Endothelial cell of umbilical vein (primary cell): ENCODE measurements around the gene CYP4V2. TPM values are rescaled to one million over a fixed set of nuclear protein-coding genes. Genes with fewer than 3 reads are reported as not detected.

Source experiments
- BruUV-seq: library from RNA; stranded (reverse); fragments of 400-500 nt; replicated peaks from 2 replicates; lab custom pipeline; 2021; lab: Mats Ljungman, UMichigan
- CTCF ChIA-PET: fragments of 300-600, 350-600 bp; sonication (Branson Sonifier 250); formaldehyde crosslinking; loops from one replicate; lab custom pipeline; 2021; ENCODE audit warnings: antibody characterized with exemption, inconsistent platforms; lab: Charles Lee
- POLR2A ChIA-PET: fragments of 300-600, 350-600 bp; sonication (Branson Sonifier 250); formaldehyde crosslinking; loops from one replicate; lab custom pipeline; 2021; ENCODE audit warnings: antibody characterized with exemption, inconsistent platforms; lab: Charles Lee
- DNase-seq: peaks from one replicate; pipeline ENCODE4 v3.0.0-alpha.2; 2011; ENCODE audit warnings: low read depth, low spot score
- FAIRE-seq: peaks from 2 replicates; lab custom pipeline; 2011; peaks lifted over from hg19 to GRCh38; lab: Jason Lieb, UNC
- H2AFZ ChIP-seq: 2 replicates; pipeline ENCODE4 v1.6.0; 2012; ENCODE audit warnings: low read depth, low read length, control low read depth, inconsistent platforms
- H3K27ac ChIP-seq: 2 replicates; pipeline ENCODE4 v1.5.1; 2011; ENCODE audit warnings: low read depth, mild to moderate bottlenecking, control low read depth, low read length, moderate library complexity; ENCODE audit not compliant: insufficient read depth
- H3K27me3 ChIP-seq, 2 experiments: 2 replicates each; pipeline versions ENCODE4 v1.6.0 to v1.6.1; 2011; ENCODE audit warnings: low read length in 2 of 2, mixed read lengths in 1 of 2; ENCODE audit not compliant: control insufficient read depth in 2 of 2, insufficient read depth in 2 of 2
- H3K36me3 ChIP-seq, 2 experiments: 2 replicates in 1 of 2; 3 replicates in 1 of 2; pipeline ENCODE4 v1.5.1; 2011; ENCODE audit warnings: low read length in 2 of 2, mild to moderate bottlenecking in 1 of 2, moderate library complexity in 1 of 2; ENCODE audit not compliant: control insufficient read depth in 2 of 2, insufficient read depth in 2 of 2; ENCODE audit errors: extremely low read depth in 1 of 2
- H3K4me1 ChIP-seq: 3 replicates; pipeline ENCODE4 v1.5.1; 2011; ENCODE audit warnings: mild to moderate bottlenecking, low read length; ENCODE audit not compliant: control insufficient read depth, insufficient read depth; ENCODE audit errors: extremely low read depth
- H3K4me2 ChIP-seq: 2 replicates; pipeline ENCODE4 v1.6.1; 2011; ENCODE audit warnings: low read length, control low read depth, mixed read lengths; ENCODE audit not compliant: insufficient read depth
- H3K4me3 ChIP-seq, 3 experiments: fragments of 200-600 bp in 1 of 3; sonication (generic), shearing (Covaris generic) in 1 of 3; replicated peaks in 1 of 3; 2 replicates each; pipeline ENCODE4 v1.5.1; 2011 to 2016; ENCODE audit warnings: control low read depth in 3 of 3, low read length in 3 of 3, mild to moderate bottlenecking in 2 of 3, inconsistent platforms in 1 of 3, low read depth in 1 of 3, moderate library complexity in 1 of 3; ENCODE audit not compliant: insufficient read depth in 1 of 3
- H3K79me2 ChIP-seq: 2 replicates; pipeline ENCODE4 v1.6.0; 2012; ENCODE audit warnings: low read length, inconsistent platforms; ENCODE audit not compliant: control insufficient read depth, insufficient read depth
- H3K9ac ChIP-seq: replicated peaks from 2 replicates; pipeline ENCODE3; 2011; ENCODE audit warnings: low read length, control low read depth; ENCODE audit not compliant: insufficient read depth; ENCODE audit errors: extremely low read depth
- H3K9me1 ChIP-seq: replicated peaks from 3 replicates; pipeline ENCODE4 v1.6.0; 2011; ENCODE audit warnings: mild to moderate bottlenecking, low read length; ENCODE audit not compliant: control insufficient read depth, insufficient read depth; ENCODE audit errors: extremely low read depth
- H3K9me3 ChIP-seq: replicated peaks from 2 replicates; pipeline ENCODE4 v1.5.1; 2012; ENCODE audit warnings: low read length, inconsistent platforms; ENCODE audit not compliant: control insufficient read depth, insufficient read depth
- H4K20me1 ChIP-seq: replicated peaks from 2 replicates; pipeline ENCODE3; 2011; ENCODE audit warnings: mild to moderate bottlenecking, low read length; ENCODE audit not compliant: control insufficient read depth, insufficient read depth; ENCODE audit errors: extremely low read depth
- EZH2 ChIP-seq: IDR thresholded peaks from 2 replicates; pipeline ENCODE4 v1.6.1; 2012; ENCODE audit warnings: borderline replicate concordance, low read depth, mild to moderate bottlenecking, moderate library complexity, low read length, inconsistent platforms; ENCODE audit not compliant: severe bottlenecking
- FOS ChIP-seq: IDR thresholded peaks from 2 replicates; pipeline ENCODE4 v1.6.1; 2011; ENCODE audit warnings: mild to moderate bottlenecking, low read length, moderate library complexity, borderline replicate concordance; ENCODE audit not compliant: insufficient read depth
- GATA2 ChIP-seq: IDR thresholded peaks from 2 replicates; pipeline ENCODE4 v1.7.0; 2011; ENCODE audit warnings: low read depth, mild to moderate bottlenecking, moderate library complexity, mixed read lengths, low read length; ENCODE audit not compliant: insufficient read length, insufficient read depth
- JUN ChIP-seq: IDR thresholded peaks from 2 replicates; pipeline ENCODE4 v1.6.1; 2011; ENCODE audit warnings: borderline replicate concordance, low read depth; ENCODE audit not compliant: insufficient read length, insufficient read depth
- MYC ChIP-seq: IDR thresholded peaks from one replicate; pipeline ENCODE4 v1.6.1; 2011; ENCODE audit warnings: mild to moderate bottlenecking, low read depth, low read length
- POLR2A ChIP-seq: IDR thresholded peaks from 2 replicates; pipeline ENCODE4 v1.6.1; 2012; ENCODE audit warnings: low read depth, mild to moderate bottlenecking, control low read depth, low read length
- POLR2AphosphoS5 ChIP-seq: IDR thresholded peaks from 2 replicates; pipeline ENCODE4 v1.6.1; 2012; ENCODE audit warnings: low read depth, mild to moderate bottlenecking, control low read depth, low read length, moderate library complexity; ENCODE audit not compliant: insufficient read depth
- dilution Hi-C: fragments of 300-500 bp; cut with MboI; formaldehyde crosslinking; loops from one replicate; pipeline ENCODE4 v1.15.0; 2019; ENCODE audit warnings: low sequenced_read_pairs; ENCODE audit not compliant: extremely low pct_ligation_motif_present
- intact Hi-C: fragments of 100-400 bp; cut with micrococcal nuclease; formaldehyde crosslinking; loops from one replicate; pipeline ENCODE4 v1.10.0; 2022
- polyA plus RNA-seq, 4 experiments: library from polyadenylated mRNA; depleted of rRNA in 3 of 4; stranded (reverse) in 3 of 4; unstranded in 1 of 4; fragments of >200 nt; gene quantifications; 2 replicates each; pipeline versions ENCODE4 v1.2.1 to v1.2.3, GENCODE V29; 2011 to 2012; ENCODE audit warnings: missing spikeins in 1 of 4
- total RNA-seq: library from RNA; stranded (reverse); gene quantifications from 2 replicates; pipeline ENCODE4 v1.2.3, GENCODE V29; 2021
- TF ChIP-seq, protein P1 (sequence below): IDR thresholded peaks from 2 replicates; pipeline ENCODE4 v1.6.1; 2011; ENCODE audit not compliant: insufficient read depth, insufficient read length
- TF ChIP-seq, protein P2 (sequence below), 2 donors: IDR thresholded peaks; 1 replicate in 1 of 2; 2 replicates in 1 of 2; pipeline ENCODE4 v1.5.1; 2011; ENCODE audit warnings: low read length in 2 of 2, mild to moderate bottlenecking in 2 of 2, moderate library complexity in 2 of 2, control low read depth in 1 of 2, inconsistent platforms in 1 of 2, low read depth in 1 of 2; ENCODE audit not compliant: insufficient read depth in 1 of 2; ENCODE audit errors: extremely low read depth in 1 of 2

The CYP4V2 gene
- total and polyA plus RNA-seq, 2 donors (not counting 3 experiments of a cell fraction or from before 2014, with no cell fraction given), result 0.28 to 1.7 TPM

DNA sequence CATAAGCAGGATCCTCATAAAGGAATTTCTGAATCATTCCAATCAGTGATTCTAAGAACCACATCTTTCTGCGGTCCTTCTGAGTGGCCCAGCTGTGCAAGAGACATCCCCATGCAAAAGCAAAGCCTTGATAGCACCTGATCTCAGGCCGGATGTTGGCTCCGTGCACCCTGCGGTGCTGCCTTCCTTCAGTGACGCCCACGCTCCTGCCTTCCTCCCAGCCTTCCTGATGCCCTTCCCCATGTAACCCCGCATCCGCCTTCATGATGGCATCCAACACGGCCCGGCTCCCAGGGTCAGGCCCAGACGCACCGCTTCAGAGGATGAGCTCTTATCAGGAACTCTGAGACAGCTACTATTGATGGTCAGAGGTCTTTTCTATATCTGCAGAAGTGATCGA, 20.4 kb upstream of the CYP4V2 start:
- Histone ChIP-seq H3K27ac (no peak overlapping the region), H3K36me3 (no peaks in the 10 kb centered on the region), H3K4me2 (no peak overlapping the region), H4K20me1 (no peaks in the 10 kb centered on the region), H3K27me3 (no peaks in the 10 kb centered on the region), H3K9ac (no peak overlapping the region), H3K4me1 (no peaks in the 10 kb centered on the region), H3K9me1 (no peaks in the 10 kb centered on the region), H3K79me2 (no peaks in the 10 kb centered on the region), H2AFZ (no peak overlapping the region), H3K9me3 (no peaks in the 10 kb centered on the region), H3K4me3 (no peak overlapping the region)
- ChIA-PET CTCF (interaction anchor here (0.7 kb wide), 1 partner anchor 9 kb away, joined by 3 read pairs; no protein-coding TSS in a partner anchor), POLR2A (no interaction called here)
- FAIRE-seq (no peak), DNase-seq (no peak)
- dilution Hi-C loops, result no loop called here
- BruUV-seq, result no TSS peak
- TF ChIP-seq, protein P1, sequence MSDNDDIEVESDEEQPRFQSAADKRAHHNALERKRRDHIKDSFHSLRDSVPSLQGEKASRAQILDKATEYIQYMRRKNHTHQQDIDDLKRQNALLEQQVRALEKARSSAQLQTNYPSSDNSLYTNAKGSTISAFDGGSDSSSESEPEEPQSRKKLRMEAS, result no peak
- TF ChIP-seq POLR2AphosphoS5, result no peak
- TF ChIP-seq, protein P2, sequence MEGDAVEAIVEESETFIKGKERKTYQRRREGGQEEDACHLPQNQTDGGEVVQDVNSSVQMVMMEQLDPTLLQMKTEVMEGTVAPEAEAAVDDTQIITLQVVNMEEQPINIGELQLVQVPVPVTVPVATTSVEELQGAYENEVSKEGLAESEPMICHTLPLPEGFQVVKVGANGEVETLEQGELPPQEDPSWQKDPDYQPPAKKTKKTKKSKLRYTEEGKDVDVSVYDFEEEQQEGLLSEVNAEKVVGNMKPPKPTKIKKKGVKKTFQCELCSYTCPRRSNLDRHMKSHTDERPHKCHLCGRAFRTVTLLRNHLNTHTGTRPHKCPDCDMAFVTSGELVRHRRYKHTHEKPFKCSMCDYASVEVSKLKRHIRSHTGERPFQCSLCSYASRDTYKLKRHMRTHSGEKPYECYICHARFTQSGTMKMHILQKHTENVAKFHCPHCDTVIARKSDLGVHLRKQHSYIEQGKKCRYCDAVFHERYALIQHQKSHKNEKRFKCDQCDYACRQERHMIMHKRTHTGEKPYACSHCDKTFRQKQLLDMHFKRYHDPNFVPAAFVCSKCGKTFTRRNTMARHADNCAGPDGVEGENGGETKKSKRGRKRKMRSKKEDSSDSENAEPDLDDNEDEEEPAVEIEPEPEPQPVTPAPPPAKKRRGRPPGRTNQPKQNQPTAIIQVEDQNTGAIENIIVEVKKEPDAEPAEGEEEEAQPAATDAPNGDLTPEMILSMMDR (IDR thresholded peaks at IDR 0.05; ENCODE audit: extremely low read depth in 1 of 2, insufficient read depth in 1 of 2, low read depth in 1 of 2, low read length in 2 of 2), result no peak
- TF ChIP-seq GATA2, result no peak
- no peak for TF ChIP-seq FOS
- no peak for TF ChIP-seq EZH2
- TF ChIP-seq MYC, result no peak
- TF ChIP-seq POLR2A, result no peak
- no peak for TF ChIP-seq JUN
- intact Hi-C loops, result no loop called here
